Right lobe of liver (tissue), 4 donors: ENCODE results near the gene AKR1D1.

Experiments
- POLR2A ChIP-seq: fragments of 450-650 bp; IDR thresholded peaks from one replicate; pipeline ENCODE4 v1.6.1; 2017; ENCODE audit warnings: antibody characterized with exemption, mild to moderate bottlenecking
- TF ChIP-seq, protein P1 (sequence below), 4 donors: fragments of 200-600 bp in 3 of 4; fragments of 450-650 bp in 1 of 4; IDR thresholded peaks; one replicate each; pipeline versions ENCODE4 v1.5.1 to v1.8.0; 2016 to 2022; ENCODE audit warnings: antibody characterized with exemption in 4 of 4, mild to moderate bottlenecking in 2 of 4
- donor health status: DM: no; HTN: no; CAD: no.
- donor health status: DM: no; HTN: no; CAD: no.
- donor health status: DM: no; HTN: yes; CAD: no.

DNA sequence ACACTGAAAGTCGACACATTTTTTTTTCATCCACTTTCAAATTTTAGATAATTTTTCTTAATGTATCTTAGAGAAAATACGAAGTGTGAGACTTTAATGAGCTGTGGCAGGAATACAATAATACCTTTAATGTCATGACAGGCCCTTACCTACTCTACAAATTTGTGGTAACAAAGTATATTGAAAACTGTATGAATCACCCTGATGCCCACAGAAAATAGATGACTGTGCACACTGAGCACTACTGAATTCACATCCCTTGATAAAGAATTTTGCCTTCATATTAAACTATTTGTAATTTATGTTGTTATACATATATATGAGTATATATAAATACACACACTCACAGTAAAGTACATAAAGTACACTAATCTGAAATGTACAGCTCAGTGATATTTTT lies 51.7 kb downstream of the AKR1D1 start:
- TF ChIP-seq, protein P1, sequence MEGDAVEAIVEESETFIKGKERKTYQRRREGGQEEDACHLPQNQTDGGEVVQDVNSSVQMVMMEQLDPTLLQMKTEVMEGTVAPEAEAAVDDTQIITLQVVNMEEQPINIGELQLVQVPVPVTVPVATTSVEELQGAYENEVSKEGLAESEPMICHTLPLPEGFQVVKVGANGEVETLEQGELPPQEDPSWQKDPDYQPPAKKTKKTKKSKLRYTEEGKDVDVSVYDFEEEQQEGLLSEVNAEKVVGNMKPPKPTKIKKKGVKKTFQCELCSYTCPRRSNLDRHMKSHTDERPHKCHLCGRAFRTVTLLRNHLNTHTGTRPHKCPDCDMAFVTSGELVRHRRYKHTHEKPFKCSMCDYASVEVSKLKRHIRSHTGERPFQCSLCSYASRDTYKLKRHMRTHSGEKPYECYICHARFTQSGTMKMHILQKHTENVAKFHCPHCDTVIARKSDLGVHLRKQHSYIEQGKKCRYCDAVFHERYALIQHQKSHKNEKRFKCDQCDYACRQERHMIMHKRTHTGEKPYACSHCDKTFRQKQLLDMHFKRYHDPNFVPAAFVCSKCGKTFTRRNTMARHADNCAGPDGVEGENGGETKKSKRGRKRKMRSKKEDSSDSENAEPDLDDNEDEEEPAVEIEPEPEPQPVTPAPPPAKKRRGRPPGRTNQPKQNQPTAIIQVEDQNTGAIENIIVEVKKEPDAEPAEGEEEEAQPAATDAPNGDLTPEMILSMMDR (IDR thresholded peaks at IDR 0.05), result no peak
- no peak for TF ChIP-seq POLR2A
